NCI-H128 (cell line): ENCODE measurements around the gene COL20A1.

Source experiments
- DNase-seq: peaks from one replicate; lab custom pipeline; 2025; ENCODE audit not compliant: unreplicated experiment; lab: John Stamatoyannopoulos, UW

COL20A1 gene

DNA sequence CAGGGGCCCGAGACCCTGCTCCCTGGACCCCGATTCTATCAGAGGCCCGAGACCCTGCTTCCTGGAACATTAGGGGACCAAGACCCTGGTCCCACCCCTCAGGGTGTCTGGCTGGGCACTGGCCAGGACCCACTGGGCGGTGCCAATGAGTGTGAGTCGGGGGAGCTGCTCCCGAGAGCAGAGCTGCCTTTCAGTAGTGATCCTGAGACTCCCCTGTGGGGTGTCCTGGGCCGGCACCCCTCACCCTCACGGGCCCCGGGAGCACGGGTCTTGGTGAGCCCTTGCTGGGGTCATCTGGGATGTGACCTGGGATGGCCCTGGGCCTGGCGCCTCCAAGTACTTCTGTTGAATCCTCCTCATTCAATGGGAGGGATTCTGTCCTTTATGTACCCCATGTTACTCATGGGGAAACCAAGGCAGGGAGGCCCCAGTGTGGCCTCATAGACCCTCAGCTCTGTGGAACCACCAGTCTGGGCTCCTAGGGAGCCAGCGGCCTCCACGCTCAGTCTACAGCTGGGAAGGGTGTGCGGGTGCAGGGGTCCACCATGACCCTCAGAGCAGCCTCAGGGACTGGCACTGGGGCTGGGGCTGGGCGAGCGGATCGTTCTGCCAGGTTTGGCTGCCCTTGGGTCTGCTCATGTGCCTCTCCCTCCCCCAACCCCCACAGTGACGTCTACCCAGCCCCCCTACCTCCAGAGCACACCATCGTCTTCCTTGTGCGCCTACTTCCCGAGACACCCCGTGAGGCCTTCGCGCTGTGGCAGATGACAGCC lies 25.6 kb downstream of the COL20A1 start:
- no peak for DNase-seq

DNA sequence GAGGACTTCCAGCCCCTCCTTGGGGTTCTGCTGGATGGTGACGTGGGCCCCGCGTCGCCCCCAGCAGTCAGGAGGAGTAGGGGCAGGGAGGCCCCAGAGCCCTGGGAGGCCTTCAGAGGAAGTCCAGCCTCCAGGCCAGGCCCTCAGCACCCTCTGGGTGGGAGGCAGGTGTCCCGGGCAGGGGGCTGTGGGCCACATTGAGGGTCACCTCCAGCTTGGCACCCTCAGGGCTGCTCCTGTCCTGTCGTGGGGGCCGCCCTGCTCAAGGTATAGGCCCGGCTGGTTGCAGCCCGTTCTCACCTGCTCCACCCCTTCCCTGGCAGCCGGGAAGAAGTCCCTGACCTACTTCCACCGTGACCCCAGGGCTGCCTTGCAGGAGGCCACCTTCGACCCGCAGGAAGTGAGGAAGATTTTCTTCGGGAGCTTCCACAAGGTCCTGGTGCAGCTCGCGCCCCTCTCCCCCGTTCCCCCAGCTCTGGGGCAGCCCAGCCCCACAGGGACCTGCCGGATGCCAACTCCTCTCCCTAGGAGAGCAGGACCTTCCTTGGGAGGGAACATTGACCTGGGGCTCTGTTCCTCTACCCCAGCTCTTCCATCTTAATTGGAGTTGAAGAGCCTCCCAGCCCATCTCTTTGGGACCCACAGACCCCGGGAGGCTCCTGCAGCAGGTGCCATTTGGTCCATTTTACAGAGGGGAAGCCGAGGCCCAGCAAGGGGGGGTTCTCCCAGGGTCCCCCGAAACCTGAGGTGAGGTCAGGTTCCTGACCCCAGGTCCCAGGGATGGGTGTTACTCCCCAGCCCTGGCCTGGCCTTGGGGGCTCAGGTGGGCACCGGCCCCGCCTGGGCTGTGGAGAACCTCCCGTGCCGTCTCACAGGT lies 26.4 kb downstream of the COL20A1 start:
- DNase-seq: no peak

DNA sequence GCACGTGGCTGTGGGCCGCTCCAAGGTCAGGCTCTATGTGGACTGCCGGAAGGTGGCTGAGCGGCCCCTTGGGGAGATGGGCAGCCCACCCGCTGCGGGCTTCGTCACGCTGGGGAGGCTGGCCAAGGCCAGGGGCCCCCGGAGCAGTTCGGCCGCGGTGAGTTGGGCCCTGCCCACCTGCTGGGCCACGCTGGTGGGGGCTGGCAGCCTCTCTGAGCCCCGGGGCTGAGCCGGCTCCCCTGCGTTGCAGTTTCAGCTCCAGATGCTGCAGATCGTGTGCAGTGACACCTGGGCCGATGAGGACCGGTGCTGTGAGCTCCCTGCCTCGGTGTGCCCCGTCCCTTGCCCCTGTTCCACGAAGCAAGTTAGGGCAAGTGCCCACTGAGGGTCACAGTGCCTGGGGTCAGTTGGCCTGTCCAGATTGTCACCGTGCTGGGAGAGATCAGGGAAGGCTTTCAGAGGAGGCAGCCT lies 27.1 kb downstream of the COL20A1 start:
- DNase-seq: no peak

DNA sequence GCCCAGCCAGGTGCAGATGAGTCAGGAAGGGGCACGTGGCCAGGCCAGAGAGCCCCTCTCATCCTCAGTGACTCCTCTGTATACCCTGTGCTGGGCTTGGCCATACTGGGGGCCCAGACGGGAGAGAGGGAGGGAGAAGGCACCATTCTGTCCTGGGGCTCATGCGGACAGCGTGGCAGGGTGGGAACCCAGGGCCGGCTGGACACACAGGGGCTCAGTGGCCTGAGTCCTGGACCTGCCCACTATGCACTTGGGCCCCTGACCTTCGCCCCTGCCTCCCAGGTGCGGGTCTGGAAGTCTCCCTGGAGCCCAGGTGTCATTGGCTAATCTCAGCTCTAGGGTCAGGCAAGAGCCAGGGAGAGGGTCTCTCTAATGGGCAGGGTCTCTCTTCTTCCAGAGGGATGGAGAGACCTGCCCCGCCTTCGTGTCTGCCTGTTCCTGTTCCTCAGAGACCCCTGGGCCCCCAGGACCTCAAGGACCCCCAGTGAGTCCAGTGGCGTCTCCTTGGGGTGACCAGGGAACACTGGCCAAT lies 27.7 kb downstream of the COL20A1 start:
- no peak for DNase-seq

DNA sequence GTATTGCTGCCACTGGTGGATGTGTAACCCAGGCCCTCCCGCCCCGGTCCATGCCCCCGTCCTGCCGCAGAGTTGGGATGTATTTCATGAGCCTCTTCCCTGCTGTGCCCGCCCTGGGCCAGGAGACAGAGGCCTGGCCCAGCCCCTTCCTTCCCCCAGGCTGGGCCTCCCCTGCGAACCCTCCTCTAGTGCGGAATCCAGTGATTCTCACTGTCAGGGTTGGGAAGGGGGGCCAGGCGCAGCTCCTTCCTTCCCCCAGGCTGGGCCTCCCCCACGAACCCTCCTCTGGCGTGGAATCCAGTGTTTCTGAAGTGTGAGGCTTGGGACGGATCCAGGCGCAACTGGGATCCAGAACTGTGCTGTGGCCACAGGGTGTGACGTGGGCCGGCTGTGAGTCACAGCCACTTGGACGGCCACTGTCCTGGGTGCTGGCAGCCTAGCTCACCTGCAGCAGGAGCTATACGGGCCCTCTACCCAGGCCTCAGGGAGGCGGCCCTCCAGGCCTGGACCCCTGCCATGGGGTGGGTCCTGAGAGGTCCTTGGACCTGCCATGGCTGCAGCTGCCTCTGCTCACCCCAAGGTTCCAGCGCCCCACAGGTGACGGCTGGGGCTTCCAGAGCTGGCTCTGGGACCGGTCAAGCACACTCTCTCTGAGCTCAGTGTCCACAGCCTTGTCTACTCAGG lies 28.3 kb downstream of the COL20A1 start:
- no peak for DNase-seq

DNA sequence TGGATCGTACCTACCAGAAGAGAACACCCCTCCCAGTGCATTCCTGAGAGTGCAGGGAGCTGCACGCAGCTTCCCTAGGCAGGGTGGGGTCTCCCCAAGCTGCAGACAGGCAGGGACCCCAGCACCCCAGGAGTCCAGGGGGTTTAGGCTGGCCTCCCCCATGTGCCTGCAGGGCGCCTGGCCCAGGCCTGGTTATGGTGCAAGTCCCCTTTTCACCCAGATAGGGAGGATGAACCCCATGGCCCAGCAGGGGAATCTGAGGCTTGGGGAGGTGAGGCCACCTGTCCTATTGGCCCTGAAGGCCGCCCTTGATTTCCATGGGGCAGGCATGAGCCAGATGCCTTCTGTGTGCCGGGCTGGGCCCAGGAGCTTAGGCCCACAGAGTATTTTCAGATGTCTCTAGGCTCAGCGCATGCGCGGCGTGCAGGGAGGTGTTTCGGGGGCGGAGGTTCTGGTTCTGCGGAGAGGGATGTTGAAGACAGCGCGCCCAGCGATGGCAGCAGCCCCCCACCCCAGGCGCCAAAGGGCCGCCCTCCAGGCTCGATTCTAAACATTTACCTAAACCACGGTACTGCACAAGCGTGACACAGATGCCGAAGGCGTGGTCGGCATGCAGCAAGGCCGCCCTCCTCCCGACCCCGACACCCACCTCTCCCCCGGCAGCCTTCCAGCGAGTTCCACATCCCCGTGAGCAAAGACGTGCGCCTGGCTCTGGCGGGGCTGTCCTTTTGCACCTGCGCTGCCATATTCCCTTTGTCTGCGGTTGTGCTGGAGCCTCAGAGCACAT lies 29.4 kb downstream of the COL20A1 start:
- no peak for DNase-seq

DNA sequence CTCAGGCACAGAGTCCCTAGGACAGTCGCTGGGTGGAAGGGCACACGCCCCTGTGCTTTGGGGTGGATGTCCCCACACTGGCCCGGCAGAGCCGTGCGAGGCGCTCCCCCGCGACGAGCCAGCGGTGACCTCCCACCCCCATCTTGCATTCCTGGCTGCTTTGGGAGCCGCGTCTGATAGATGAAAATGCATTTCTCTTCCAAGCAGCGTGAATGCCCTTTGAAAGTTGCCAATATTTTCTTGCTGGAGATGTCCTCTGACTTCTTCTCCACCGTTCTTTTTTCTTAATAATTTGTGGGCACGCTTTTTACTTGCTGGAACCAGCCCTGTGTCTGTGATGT lies 29.9 kb downstream of the COL20A1 start:
- no peak for DNase-seq

DNA sequence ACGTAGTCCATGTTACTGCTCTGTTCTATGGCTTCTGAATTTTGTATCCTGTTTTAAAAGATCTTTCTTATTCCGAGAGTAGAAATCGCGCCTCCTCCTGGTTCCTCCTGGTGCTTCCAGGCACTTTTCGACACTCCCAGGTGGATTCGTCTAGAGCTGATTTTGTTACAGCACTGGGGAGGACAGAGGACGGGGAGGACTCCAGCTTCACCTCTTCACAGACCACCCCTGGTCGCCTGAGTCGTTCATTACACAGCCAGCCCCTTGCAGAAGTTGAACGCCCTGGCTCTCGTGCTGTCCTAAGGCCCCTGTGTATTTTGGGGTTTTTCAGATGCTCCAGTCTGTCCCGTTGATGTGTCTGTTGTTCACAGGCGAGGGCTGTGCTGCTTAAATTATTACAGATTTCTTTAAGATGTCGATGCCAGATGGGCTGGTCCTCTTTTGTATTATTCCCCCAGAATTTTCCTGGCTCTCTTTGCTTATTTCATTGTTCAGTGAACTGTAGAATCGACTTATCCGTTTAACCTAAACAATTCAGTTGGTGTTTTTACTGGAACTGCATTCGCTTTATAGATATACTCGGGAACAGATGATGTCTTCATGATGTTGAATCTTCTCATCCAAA lies 30.5 kb downstream of the COL20A1 start:
- no peak for DNase-seq

DNA sequence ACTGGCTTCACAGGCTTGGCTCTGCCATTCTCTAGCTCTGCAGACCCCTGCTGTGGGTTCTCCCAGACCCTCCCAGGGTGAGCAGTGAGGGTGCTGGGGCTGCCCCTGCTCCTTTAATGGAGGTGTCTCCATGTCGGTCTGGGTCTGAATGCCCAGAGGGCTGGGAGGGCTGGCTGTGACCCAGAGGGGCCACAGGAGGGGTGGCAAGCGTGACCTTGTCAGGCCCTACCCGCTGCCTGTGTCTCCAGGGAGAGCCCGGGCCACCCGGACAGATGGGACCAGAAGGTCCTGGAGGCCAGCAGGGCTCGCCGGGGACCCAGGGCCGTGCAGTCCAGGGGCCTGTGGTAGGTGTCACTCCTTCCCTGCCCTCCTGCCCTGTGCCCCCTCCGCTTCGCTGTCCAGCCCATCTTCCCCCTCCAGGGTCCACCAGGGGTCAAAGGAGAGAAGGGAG lies 32.1 kb downstream of the COL20A1 start:
- DNase-seq: no peak

DNA sequence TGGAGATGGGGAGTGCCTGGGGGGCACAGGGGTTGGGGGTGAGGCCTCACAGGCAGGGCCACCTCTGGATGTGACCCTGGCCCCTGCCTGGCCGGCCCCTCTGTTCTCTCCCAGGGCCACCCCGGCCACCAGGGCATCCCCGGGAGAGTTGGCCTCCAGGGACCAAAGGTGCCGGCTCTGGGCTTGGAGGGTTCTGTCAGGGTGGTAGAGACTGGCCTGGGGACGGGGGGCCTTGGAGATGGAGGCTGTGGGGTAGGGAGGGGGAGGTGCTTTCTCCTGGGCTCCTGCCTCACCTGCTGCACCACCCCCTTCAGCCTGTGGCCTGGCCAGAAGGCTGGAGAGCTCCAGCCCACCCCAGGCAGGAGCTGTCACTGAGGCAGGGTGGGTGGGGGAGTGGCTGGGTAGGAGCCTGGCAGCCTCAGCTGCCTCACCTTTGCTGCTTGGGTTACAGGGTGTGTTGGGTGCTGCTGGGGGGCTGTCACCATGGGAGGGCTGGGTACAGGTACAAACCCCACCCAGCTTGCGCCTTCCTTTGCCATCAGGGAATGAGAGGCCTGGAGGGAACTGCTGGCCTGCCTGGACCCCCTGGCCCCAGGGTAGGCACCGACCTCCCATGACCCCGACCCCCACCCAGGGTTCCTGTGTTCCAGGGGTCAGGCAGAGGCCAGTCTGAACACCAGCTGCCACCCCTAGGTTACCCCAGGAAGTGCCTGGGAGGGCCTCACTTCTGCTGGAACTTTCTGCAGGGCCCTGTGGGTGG lies 32.7 kb downstream of the COL20A1 start:
- no peak for DNase-seq

DNA sequence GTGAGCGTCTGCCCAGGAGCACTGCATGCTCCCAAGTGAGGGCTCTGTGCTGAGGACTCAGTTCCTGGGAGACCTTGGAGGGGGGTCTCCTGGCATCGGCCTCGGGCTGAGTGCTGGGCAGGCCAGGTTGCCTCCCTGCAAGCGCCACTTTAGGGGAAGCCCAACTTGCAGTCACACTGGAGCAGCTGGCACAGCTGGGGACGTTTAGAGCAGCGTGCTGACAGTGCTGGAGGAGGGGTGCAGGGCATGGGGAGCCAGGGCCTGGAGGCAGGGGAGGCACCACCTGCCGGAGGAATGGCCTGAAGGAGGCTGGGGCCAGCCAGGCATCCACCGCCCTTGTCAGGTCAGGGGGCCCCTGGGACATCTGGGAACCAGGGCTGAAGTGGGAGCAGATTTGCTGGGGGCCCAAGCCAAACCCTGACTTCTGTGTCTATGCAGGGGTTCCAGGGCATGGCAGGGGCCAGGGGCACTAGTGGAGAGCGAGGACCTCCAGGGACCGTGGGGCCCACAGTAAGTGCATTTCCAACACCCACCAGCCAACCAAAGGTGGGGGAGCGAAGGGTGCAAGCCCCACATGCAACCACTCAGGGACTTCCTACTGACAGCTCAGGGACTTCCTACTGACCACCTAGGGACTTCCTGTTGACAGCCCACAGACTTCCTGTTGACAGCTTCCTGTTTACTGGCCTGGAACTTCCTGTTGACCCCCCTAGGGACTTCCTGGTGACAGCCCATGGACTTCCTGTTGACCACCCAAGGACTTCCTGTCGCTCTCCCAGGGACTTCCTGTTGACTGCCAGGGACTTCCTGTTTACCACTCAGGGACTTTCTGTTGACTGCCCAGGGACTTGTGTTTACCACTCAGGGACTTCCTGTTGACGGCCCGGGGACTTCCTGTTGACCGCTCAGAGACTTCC lies 33.6 kb downstream of the COL20A1 start:
- DNase-seq: no peak

DNA sequence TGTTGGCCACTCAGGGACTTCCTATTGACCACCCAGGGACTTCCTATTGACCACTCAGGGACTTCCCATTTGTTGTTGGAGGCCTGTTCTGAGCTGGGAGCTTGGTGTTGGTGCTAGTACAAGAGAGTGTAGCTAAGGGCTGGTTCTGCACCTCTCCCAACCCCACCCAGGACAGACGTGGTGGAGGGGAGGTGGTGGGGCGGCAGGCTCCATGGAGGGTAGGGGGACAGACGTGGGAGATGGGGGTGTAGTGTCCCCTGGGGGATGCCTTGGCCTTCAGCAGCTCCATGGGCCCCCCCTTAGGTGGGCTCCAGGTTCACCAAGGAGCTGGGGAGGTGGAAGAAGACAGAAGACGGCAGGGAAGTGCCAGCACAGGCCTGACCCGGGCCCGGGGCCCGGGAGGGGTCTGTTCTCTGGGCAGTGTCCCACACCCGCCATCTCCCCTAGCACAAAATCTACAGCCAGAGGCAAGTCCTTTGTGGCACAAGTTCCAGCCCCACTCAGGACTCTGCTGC lies 34.3 kb downstream of the COL20A1 start:
- DNase-seq: no peak

DNA sequence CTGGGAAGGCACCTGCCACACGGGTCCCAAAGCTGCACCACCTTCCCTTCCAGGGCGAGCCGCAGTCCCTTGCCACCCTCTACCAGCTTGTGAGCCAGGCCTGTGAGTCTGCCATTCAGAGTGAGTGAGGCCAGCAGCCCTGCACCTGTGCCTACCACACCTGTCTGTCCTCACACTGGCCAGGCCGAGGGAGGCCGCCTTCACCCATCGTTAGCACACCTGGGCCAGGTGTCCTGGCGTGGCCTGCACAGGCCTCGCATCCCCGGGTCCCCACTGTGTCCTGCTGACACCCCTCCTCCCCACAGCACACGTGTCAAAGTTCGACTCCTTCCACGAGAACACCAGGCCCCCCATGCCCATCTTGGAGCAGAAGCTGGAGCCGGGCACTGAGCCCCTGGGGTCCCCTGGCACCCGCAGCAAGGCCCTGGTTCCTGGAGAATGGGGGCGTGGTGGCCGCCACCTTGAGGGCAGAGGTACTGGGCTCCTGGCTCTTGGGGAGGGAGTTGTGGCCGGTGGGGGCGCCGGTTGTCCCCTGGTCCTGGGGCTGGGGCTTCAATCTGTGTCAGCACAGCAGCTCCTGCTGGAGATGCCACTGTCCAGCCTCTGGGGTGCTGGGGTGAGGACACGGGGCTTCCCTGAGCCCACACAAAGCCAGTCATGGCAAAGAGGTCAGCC lies 35.2 kb downstream of the COL20A1 start:
- no peak for DNase-seq

DNA sequence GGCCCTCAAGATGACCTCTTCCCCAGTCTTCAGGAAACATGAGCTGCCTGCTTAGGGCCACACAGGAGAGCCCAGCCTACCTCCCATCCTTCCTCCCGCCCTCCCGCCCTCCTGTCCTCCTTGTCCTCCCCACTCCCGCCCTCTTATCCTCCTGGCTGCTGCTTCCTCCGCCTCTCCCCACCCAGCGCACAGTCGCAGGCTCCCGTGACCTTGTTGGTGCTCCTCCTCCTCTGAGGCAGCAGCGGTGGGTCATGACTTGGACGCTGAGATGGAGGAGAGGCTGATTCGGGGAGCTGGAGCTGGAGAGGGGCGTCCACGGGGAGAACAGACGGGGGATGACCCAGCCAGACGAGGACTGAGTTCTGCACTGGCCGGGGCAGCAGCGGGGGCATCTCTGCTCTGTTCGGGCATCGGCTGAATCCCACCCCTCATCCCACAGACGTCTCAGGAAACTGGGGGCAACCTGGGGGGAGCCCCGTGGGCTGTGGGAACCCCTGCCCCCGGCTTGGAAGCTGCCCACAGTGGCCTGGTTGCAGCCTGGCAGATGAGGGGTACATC lies 35.8 kb downstream of the COL20A1 start:
- DNase-seq: no peak

DNA sequence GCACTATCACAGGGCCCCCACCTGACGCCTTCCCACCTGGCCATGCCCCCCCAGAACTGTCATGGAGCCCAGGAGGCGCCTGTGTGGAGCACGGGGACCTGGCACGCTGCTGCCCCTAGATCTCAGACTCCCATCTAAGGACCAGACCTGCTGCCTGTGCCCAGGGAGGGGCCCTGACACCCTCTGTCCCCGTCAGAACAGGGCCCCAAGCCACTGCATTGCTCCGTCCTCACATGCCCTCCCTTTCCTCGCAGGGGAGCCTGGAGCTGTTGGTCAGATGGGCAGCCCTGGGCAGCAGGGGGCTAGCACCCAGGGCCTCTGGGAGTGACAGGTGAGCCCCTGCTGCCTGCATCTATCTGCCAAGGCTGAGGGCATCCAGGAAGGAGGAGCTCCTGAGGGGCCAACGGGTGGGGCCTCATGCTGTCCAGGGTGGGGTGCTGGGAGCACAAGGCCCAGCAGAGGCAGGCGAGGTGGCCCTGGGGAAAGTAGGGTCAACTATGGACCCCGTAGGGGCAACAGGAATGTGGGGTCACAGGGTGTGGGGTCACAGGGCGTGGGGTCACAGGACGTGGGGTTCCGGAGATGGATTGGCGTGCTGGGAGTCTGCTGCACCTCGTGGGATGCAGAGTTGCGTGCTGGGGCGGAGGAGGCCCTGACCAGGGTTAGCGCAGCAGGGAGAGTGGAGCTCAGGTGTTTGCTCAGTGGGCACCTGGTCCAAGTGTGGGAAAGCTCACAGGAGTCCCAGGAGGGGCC lies 36.5 kb downstream of the COL20A1 start:
- no peak for DNase-seq

DNA sequence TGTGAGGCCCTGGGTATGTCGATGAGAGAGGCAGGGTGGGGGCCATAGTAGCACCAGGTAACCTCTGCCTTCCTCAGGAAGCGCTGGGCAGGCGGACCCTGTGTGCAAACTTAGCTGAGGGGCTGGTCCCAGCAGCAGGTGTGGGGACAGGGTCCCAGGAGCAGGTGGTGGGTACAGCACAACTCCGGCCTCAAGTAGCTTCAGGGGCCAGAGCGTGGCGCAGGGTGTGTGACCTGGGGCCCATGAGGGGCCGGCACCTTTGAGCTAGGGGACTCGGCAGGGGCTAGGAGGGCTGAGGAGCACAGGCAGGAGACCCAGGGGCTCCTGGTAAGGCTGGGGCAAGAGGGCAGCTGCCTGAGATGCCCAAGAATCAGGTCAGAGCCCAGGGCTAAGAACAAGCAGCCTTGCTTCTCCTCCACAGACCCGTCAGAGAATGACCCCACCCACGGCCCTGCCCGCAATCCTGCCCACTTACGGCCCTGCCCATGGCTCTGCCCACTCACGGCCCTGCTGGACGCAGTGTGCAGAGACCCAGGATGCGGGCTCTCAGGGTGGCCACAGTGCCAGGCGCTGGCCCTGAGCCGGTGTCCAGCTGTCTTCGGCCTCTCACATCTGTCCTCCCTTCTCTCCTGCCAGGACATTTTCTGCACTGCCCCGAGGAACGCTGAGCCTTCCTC lies 37.2 kb downstream of the COL20A1 start:
- DNase-seq: no peak
